ENCODE measurements around the gene KLK7. TPM values are rescaled to one million over a fixed set of nuclear protein-coding genes. Genes with fewer than 3 reads are reported as not detected.

KLK7 gene
- total and polyA plus RNA-seq, 8 donors, result 0.08 to 0.55 (median 0.08) TPM; not detected in 4

GRCh38 chr19:50939596-50939995 is 44.1 kb downstream of the KLK7 start:
- no peak overlapping the region for H3K27ac ChIP-seq
- ATAC-seq, result no peak
- TF ChIP-seq CTCF (IDR thresholded peaks at IDR 0.05), result no peak
- H3K36me3 ChIP-seq, result no peaks in the 10 kb centered on the region
- no peak for DNase-seq
- intact Hi-C loops (cut with DNase I), result no loop called here
- H3K27me3 ChIP-seq, result peaks cover 0 to 29% of the 10 kb centered on the region in 2 donors
- H3K4me3 ChIP-seq, result no peak overlapping the region
- no peaks in the 10 kb centered on the region for H3K4me1 ChIP-seq
- no peaks in the 10 kb centered on the region for H3K9me3 ChIP-seq

GRCh38 chr19:50933640-50934039 is 50.1 kb downstream of the KLK7 start:
- ATAC-seq (no peak), DNase-seq (no peak)
- Histone ChIP-seq H3K4me3 (no peak overlapping the region), H3K9me3 (no peaks in the 10 kb centered on the region), H3K27ac (no peak overlapping the region), H3K27me3 (peaks cover 0 to 58% of the 10 kb centered on the region in 2 donors), H3K4me1 (peaks cover 0 to 2% of the 10 kb centered on the region in 2 donors), H3K36me3 (no peaks in the 10 kb centered on the region)
- intact Hi-C loops (cut with DNase I), result no loop called here
- TF ChIP-seq CTCF (IDR thresholded peaks at IDR 0.05), result no peak

GRCh38 chr19:50932690-50933083 is 51.0 kb downstream of the KLK7 start:
- intact Hi-C loops (cut with DNase I), result no loop called here
- TF ChIP-seq CTCF (IDR thresholded peaks at IDR 0.05), result no peak
- H3K36me3 ChIP-seq, result no peaks in the 10 kb centered on the region
- H3K4me3 ChIP-seq, result no peak overlapping the region
- ATAC-seq (no peak), DNase-seq (no peak)
- H3K27me3 ChIP-seq, result peaks cover 0 to 59% of the 10 kb centered on the region in 2 donors
- no peak overlapping the region for H3K27ac ChIP-seq
- no peaks in the 10 kb centered on the region for H3K9me3 ChIP-seq
- H3K4me1 ChIP-seq, result peaks cover 0 to 2% of the 10 kb centered on the region in 2 donors

- DNase-seq (no peak), ATAC-seq (no peak)
- H3K27me3 ChIP-seq, result peaks cover 0 to 63% of the 10 kb centered on the region in 2 donors
- H3K4me1 ChIP-seq, result peaks cover 0 to 2% of the 10 kb centered on the region in 2 donors
- no peaks in the 10 kb centered on the region for H3K9me3 ChIP-seq
- intact Hi-C loops (cut with DNase I), result no loop called here
- no peaks in the 10 kb centered on the region for H3K36me3 ChIP-seq
- TF ChIP-seq CTCF (IDR thresholded peaks at IDR 0.05), result no peak
- H3K4me3 ChIP-seq, result no peak overlapping the region
- H3K27ac ChIP-seq, result no peak overlapping the region
Observed at GRCh38 chr19:50932018-50932689, 51.6 kb downstream of the KLK7 start.

- Histone ChIP-seq H3K27me3 (peaks cover 0 to 57% of the 10 kb centered on the region in 2 donors), H3K4me1 (peaks cover 0 to 2% of the 10 kb centered on the region in 2 donors), H3K36me3 (no peaks in the 10 kb centered on the region), H3K9me3 (no peaks in the 10 kb centered on the region), H3K4me3 (no peak overlapping the region), H3K27ac (no peak overlapping the region)
- no peak for TF ChIP-seq CTCF (IDR thresholded peaks at IDR 0.05)
- no peak for ATAC-seq
- no peak for DNase-seq
- intact Hi-C loops (cut with DNase I), result no loop called here
Observed at GRCh38 chr19:50931023-50931422, 52.7 kb downstream of the KLK7 start.
